CD4-positive, alpha-beta T cell treated with Interleukin-17A for 1 hour (primary cell): ENCODE measurements around the gene TEX2.

Experiments
- DNase-seq: peaks from one replicate; pipeline ENCODE4 v3.0.0-alpha.2; 2020

The TEX2 gene

GRCh38 chr17:64110379-64111152, 152.5 kb downstream of the TEX2 start:
- no peak for DNase-seq

- no peak for DNase-seq
Observed at GRCh38 chr17:64109400-64109799, 153.7 kb downstream of the TEX2 start.

GRCh38 chr17:64107500-64108236, 155.4 kb downstream of the TEX2 start:
- no peak for DNase-seq

GRCh38 chr17:64106918-64107317, 156.1 kb downstream of the TEX2 start:
- DNase-seq = no peak

- no peak for DNase-seq
Observed at GRCh38 chr17:64103391-64104364, 159.4 kb downstream of the TEX2 start.

GRCh38 chr17:64102627-64103390, 160.3 kb downstream of the TEX2 start:
- DNase-seq = no peak

GRCh38 chr17:64099543-64099942, 163.5 kb downstream of the TEX2 start:
- DNase-seq = no peak
